ENCODE data around the gene KCNJ14.

Gene KCNJ14

DNA sequence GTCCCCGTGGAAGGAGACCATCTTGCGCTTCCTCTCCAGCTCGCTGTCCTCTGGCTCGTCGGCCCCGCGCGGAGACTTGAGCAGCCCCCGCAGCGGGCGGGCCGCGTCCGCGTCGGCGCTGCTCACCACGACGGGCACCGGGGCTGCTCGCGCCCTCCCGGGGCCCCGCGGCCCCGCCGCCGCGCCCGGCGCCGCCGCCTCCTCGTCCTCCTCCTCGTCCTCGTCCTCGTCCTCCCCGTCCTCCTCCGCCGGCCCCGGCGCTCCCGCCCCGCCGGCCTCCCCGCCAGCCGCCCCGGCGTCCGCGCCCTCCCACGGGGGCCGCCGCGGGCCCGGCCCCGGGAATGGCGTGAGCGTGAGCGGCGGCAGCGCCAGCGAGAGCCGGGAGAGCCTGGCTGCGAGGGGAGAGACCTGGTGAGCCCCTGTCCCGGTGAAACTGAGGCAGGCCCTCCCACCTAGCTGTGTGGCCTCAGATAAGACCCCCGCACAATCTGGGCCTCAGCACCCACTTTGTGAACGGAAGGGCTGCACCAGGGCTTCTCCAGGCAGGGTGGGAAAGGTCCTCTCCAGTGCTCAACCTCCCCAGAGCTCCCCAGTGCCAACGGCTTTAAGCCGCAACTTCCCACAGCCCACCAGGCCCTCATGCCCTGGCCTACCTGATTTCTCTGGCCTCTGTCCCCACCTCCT lies 38.5 kb downstream of the KCNJ14 start:
- H3K9me3 Mint-ChIP-seq: peaks cover 6% of the 10 kb centered on the region
- peaks cover 29% of the 10 kb centered on the region for H3K4me1 Mint-ChIP-seq
- H3K27ac Mint-ChIP-seq: no peak overlapping the region
- DNase-seq (ENCODE audit: low spot score in 2 of 2) (no peak), ATAC-seq (ENCODE audit: low read depth) (no peak)
- peaks cover 4% of the 10 kb centered on the region for H3K36me3 Mint-ChIP-seq
- H3K4me3 Mint-ChIP-seq: peak overlapping the region; percentile 80
- peaks cover 42% of the 10 kb centered on the region for H3K27me3 Mint-ChIP-seq

DNA sequence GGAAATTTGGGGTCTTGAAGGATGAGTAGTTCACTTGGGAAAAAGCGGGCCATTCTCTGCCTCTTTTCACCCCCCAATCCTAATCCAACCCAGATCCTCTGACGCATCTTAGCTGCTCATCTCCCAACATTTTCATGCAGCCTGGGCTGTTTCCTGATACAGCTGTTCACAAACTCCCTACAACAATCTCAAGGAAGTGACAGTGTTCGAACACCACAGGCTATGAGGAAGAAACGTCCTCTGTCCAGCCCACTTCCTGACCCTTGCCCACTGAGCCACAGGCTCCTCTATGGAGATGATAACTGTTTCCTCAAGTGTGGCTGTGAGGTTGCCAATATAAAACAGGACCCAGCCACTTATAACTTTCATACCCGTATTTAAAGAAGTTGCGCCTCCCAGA lies 40.0 kb downstream of the KCNJ14 start:
- Mint-ChIP-seq H3K4me1 (peaks cover 26% of the 10 kb centered on the region), H3K27ac (no peak overlapping the region), H3K4me3 (no peak overlapping the region), H3K9me3 (peaks cover 6% of the 10 kb centered on the region), H3K27me3 (peaks cover 47% of the 10 kb centered on the region), H3K36me3 (peaks cover 4% of the 10 kb centered on the region)
- DNase-seq (ENCODE audit: low spot score in 2 of 2) (no peak), ATAC-seq (ENCODE audit: low read depth) (no peak)

DNA sequence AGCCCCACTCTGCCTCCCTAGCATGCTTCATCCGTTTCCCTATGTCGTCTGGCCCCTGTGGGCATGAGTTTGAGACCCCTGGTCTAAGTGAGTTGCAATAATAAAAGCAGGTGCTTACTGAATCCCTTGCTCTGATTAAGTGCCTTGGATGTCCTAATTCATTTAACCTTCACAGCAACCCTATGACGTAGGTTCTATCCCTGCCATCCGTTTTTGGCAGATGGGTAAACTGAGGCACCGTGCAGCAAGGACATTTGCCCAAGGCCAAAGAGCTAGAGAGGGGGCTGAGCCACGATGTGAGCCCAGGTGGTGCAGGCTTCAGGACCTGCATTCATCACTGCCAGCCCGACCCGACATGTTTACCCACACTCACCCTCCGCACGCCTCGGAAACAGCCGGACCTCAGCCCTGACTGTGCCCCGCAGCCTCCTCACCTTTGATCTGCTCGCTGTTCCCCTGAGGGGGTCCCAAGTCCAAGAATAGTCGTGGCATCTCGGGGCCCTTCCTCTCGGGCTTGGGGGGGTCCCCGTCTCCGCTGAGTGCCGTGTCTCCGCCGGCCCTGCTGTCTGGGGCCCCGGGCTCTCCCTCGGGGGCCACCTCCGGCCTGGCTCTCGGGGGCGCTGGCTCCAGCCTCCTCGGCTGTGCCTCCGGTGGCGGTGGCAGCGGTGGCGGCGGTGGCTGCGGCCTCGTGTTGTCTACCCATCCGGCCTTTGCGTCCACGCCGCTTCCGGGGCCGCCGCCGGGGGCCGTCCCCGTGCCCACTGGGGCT lies 41.8 kb downstream of the KCNJ14 start:
- Mint-ChIP-seq H3K9me3 (peaks cover 6% of the 10 kb centered on the region), H3K27ac (no peak overlapping the region), H3K4me3 (no peak overlapping the region), H3K27me3 (peaks cover 45% of the 10 kb centered on the region), H3K4me1 (peaks cover 27% of the 10 kb centered on the region), H3K36me3 (peaks cover 4% of the 10 kb centered on the region)
- ATAC-seq (ENCODE audit: low read depth) (no peak), DNase-seq (ENCODE audit: low spot score in 2 of 2) (no peak)

DNA sequence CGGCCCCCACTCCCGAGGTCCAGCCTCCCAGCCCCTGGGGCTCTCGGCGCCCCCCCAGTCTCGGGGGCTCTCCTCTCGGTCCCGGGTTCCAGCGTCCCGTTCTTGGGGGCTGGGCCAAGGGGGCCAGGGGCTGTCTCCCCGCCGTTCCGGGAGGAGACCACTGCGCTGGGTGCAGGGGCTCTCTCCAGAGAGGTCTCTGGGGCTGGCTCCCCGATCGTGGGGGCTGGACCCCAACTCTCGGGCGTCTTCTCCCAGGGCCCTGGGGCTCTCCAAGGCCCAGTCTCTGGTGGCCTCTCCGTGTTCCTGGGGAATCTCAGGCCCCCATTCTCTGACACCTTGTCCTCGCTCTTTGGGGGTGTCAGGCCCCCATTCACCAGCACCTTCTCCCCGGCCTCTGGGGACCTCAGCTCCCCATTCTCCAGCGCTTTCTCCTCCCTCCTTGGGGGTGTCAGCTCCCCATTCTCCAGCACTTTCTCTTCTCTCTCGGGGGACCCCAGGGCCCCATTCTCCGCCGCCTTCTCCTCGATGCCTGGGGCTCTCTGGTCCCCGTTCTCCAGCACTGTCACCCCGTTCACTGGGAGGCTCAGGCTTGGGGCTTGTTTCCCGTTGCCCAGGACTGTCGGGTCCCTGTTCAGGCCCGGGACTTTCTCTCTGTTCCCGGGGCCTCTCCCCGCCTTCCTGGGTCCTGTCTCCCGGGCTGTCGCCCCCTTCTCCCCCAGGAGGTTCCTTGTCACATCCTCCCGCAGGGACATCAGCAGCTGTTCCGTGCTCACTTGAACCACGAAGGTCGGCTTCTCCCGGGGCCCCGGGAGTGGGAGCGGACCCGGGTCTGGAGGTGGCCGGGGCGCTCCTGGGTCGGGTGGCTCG lies 42.6 kb downstream of the KCNJ14 start:
- Mint-ChIP-seq H3K4me3 (peak overlapping the region; percentile 8), H3K4me1 (peaks cover 22% of the 10 kb centered on the region), H3K36me3 (no peaks in the 10 kb centered on the region), H3K27me3 (peaks cover 39% of the 10 kb centered on the region), H3K27ac (no peak overlapping the region), H3K9me3 (peaks cover under 1% of the 10 kb centered on the region)
- no peak for ATAC-seq (ENCODE audit: low read depth)
- no peak for DNase-seq (ENCODE audit: low spot score in 2 of 2)

DNA sequence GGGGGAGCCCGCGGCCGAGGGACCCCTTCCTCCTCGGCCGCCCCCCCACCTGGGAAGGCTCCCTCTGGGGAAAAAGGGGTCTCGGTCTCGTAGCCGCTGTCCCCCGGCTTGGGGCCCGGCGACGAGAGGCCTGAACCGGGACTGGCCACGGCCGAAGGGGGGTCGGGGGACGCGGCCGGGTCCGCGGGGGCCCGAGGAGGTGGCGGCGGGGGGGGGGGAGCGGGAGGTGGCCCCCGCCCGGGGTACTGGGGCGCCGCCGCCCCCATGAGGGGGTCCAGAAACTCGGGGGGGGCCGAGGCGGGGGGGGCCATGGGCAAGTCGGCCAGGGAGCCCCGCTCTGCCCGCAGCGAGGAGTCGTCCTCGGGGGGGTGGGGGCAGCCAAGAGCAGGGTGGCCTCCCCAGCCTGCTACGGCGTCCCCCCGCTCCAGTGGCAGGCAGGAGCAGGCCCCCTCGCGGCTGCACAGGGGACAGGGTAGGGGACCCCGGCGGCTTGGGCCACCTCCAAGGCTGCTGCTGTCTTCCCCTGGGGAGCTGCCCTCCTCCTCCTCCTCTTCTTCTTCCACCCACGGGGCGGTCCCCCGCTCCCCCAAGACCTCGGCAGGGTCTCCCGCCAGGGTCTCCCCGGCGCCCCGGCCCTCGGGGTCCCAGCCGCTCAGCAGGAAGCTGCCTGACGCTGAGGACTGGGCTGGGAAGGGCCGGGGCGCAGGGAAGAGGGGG lies 43.4 kb downstream of the KCNJ14 start:
- H3K27me3 Mint-ChIP-seq: peaks cover 34% of the 10 kb centered on the region
- peaks cover 25% of the 10 kb centered on the region for H3K4me1 Mint-ChIP-seq
- ATAC-seq (ENCODE audit: low read depth) (no peak), DNase-seq (ENCODE audit: low spot score in 2 of 2) (no peak)
- no peak overlapping the region for H3K4me3 Mint-ChIP-seq
- no peak overlapping the region for H3K27ac Mint-ChIP-seq
- H3K9me3 Mint-ChIP-seq: no peaks in the 10 kb centered on the region
- H3K36me3 Mint-ChIP-seq: no peaks in the 10 kb centered on the region

DNA sequence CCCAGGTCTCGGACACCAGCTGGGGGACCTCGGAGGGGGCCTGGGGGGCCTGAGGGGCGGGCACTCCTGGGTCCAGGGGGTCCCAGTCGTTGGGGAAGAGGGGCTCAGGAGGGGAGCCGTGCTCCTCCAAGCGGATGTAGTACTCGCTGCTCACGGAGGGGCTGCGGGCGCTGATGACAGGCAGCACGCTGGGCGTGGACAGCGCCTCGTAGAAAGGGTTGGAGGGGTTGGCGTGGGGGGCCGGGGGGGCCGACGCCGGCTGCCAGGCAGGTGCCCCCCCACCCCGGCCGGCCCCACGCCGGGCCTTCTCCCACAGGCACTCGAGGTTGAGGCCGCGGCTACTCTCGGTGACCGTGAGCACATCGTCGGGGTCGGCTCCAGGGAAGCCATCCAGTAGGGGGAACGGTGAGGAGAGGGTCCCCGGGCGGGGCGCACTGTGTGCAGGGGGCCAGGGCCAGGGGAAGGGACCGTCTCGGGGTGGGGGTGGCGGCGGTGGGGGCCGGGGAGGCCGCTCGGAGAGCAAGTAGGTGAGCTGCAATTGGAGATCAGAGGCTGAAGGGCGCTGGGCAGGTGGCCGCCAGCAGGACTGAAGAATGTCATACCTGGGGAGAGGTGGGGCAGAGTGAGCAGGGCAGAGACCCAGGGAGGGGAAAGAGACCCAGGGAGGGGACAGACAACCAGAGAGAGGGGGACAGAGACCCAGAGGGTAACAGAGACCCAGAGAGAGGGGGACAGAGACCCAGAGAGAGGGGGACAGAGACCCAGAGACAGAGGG lies 44.1 kb downstream of the KCNJ14 start:
- DNase-seq (ENCODE audit: low spot score in 2 of 2): no peak
- Mint-ChIP-seq H3K36me3 (no peaks in the 10 kb centered on the region), H3K27me3 (peaks cover 29% of the 10 kb centered on the region), H3K4me1 (peaks cover 24% of the 10 kb centered on the region), H3K4me3 (no peak overlapping the region), H3K9me3 (no peaks in the 10 kb centered on the region), H3K27ac (no peak overlapping the region)
- ATAC-seq (ENCODE audit: low read depth): no peak

DNA sequence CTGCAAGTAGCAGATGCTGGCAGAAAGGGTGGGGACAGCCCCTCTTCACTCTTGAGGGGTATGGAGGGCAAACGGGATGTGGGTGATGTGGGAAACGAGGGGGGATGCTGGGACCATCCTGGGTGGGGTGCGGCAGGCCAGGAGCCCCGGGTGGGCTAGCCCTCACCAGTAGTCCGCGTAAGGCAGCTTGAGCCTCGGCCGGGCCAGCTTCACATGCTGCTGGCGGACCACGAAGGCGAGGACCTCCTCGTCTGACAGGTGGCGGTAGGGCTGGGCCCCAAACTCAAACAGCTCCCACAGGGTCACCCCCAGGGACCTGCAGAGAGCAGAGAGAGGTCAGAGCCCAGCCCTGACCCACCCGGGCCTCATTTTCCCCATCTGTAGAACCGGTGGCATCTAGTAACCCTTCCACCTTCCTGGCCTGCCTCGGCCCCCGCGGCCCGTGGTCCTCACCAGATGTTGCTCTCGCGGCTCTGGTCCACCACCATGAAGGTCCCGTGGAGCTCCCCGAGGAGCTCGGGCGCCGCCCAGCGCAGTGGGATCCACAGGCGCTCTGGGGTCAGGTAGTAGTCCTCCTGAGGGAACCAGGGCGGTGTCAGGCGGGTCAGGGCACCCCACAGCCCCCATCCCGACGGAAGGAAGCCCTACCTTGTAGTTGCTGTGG lies 45.6 kb downstream of the KCNJ14 start:
- Mint-ChIP-seq H3K27ac (no peak overlapping the region), H3K27me3 (peaks cover 17% of the 10 kb centered on the region), H3K4me3 (peak overlapping the region; percentile 74), H3K9me3 (no peaks in the 10 kb centered on the region), H3K36me3 (no peaks in the 10 kb centered on the region), H3K4me1 (peaks cover 24% of the 10 kb centered on the region)
- ATAC-seq (ENCODE audit: low read depth) (no peak), DNase-seq (ENCODE audit: low spot score in 2 of 2) (no peak)

DNA sequence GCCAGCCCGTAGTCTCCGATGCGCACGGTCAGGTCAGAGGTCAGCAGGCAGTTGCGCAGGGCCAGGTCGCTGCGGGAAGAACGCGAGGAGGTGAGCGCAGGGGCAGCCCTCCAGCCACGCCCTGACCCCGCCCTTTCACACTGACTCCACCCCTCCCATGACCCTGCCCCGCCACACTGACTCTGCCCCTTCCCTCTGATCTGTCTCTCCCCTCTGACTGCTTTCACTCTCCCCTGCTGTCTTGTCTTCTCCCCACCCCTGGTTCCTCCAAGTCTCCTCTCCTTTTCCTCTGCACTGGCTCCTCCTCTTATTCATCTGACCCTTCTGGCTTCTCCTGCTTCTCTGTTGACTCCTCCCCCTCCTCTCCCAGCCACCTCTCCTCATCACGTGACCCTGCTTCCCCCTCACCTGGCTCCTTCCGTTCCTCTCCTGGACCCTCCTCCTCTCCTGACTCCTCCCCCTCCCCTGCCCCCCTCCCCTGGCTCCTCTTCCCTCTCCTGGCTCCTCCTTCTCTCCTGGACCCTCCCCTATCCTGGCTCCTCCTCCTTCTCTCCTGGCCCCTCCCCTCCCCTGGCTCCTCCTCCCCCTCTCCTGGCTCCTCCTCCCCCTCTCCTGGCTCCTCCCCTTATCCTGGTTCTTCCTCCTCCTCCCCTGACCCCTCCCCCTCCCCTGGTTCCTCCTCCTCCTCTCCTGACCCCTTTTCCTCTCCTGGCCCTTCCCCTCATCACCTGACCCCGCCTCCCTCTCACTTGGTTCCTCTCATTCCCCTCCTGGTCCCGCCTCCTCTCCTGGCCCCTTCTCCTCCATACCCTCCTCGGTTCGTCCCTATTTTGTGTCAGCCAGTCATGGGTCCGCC lies 46.3 kb downstream of the KCNJ14 start:
- peak overlapping the region; percentile 74 for H3K4me3 Mint-ChIP-seq
- no peaks in the 10 kb centered on the region for H3K9me3 Mint-ChIP-seq
- H3K27me3 Mint-ChIP-seq: peaks cover 17% of the 10 kb centered on the region
- ATAC-seq (ENCODE audit: low read depth) (peak; percentile 30), DNase-seq (ENCODE audit: low spot score in 2 of 2) (no peak)
- peaks cover 24% of the 10 kb centered on the region for H3K4me1 Mint-ChIP-seq
- peak overlapping the region; percentile 55 for H3K27ac Mint-ChIP-seq
- no peaks in the 10 kb centered on the region for H3K36me3 Mint-ChIP-seq

DNA sequence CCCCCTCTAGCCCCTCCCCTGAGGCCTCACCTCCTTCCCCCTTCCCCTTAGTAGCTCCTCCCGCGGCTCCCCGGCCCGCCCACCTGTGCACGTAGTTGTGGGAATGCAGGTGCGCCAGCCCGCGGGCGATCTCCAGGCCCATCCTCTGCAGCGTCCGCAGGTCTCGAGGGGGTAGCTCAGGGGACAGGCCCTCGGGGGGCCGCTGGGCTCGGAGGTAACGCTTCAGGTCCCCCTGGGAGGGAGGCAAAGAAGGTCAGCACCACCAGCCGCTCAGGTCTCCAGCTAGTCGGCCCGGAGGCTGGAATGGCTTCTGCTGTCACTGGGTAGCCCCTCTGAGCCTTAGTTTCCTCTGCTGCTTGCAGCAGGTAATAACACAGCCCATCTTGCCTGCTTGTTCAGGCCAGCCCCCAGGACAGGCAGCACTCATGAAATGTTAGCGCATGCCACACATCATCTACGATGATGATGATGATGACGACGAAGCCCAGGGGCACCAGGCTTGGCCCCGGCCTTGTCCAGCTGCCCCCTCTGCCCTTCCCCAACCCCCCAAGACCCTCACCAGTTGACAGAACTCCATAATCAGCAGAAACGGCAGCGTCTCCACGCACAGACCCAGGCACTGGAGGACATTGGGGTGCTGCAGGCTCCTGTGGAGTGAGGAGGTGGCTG lies 47.1 kb downstream of the KCNJ14 start:
- H3K36me3 Mint-ChIP-seq: no peaks in the 10 kb centered on the region
- H3K4me1 Mint-ChIP-seq: peaks cover 23% of the 10 kb centered on the region
- DNase-seq (ENCODE audit: low spot score in 2 of 2) (peak in 1 of 2 donors; percentile 63), ATAC-seq (ENCODE audit: low read depth) (peak; percentile 76)
- no peaks in the 10 kb centered on the region for H3K9me3 Mint-ChIP-seq
- peaks cover 12% of the 10 kb centered on the region for H3K27me3 Mint-ChIP-seq
- H3K27ac Mint-ChIP-seq: no peak overlapping the region
- peak overlapping the region; percentile 74 for H3K4me3 Mint-ChIP-seq

DNA sequence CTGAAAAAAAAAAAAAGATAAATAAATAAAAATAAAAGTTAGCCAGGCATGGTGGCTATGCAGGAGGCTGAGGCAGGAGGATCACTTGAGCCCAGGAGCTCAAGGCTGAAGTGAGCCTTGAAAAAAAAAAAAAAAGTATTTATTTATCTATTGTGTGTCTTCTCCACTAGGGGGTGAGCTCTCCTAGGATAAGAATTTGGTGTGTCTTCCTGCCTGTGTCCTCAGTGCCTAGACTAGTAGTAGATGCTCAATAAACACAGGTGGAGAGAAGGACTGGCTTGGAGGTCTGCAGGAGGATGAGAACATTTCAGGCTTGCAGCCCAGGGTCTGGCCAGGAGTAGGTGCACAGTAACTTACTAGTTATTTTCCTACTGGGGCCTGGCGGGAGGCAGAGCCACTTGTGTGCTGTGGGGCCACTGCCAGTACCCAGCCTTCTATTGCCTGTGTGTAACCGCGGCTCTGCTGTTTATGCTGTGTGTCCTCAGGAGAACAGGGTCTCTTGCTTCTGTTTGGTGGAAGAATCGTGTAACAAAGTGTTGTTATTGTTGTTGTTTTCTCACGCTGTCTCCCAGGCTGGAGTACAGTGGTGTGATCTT lies 50.9 kb downstream of the KCNJ14 start:
- Mint-ChIP-seq H3K4me1 (peaks cover 21% of the 10 kb centered on the region), H3K27me3 (peaks cover 13% of the 10 kb centered on the region), H3K4me3 (no peak overlapping the region), H3K36me3 (no peaks in the 10 kb centered on the region), H3K9me3 (no peaks in the 10 kb centered on the region), H3K27ac (no peak overlapping the region)
- DNase-seq (ENCODE audit: low spot score in 2 of 2) (no peak), ATAC-seq (ENCODE audit: low read depth) (peak; percentile 21)

DNA sequence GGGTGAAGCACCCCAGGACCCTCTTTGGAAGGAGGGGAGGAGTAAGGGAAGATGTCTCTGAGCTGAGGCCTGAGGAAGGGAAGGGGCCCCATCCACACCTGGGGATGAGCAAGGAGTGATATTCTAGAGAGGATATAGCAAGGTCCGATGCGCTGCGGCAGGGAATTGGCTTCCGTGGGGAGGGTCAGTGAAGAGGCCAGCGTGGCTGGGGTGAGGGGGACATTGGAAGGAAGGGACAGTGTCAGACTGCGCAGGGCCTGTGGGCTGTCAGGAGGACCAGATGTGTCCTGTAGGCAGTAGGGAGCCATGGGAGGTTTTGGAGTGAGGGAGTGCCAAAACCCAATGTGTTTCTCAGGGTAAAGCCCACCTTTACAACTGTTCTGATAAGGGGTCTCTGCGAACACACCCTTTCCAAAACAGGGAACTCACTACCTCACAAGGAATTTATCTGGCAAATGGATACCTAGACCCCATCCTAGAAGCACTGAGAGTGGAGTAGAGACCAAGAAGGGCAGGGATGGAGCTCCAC lies 52.6 kb downstream of the KCNJ14 start:
- Mint-ChIP-seq H3K4me3 (no peak overlapping the region), H3K9me3 (no peaks in the 10 kb centered on the region), H3K27me3 (peaks cover 9% of the 10 kb centered on the region), H3K4me1 (peaks cover 11% of the 10 kb centered on the region), H3K27ac (no peak overlapping the region), H3K36me3 (no peaks in the 10 kb centered on the region)
- DNase-seq (ENCODE audit: low spot score in 2 of 2) (no peak), ATAC-seq (ENCODE audit: low read depth) (no peak)

All from memory B cell (primary cell).